Measurements from ENCODE around the gene GDA. TPM values are rescaled to one million over a fixed set of nuclear protein-coding genes. Genes with fewer than 3 reads are reported as not detected.
A peak's percentile ranks its signal among the peaks of the same experiment; 100 is the strongest.

GDA gene
- total and polyA plus RNA-seq, 12 donors = 0.11 to 5.5 (median 0.39) TPM; not detected in 3

- TF ChIP-seq CTCF (IDR thresholded peaks at IDR 0.05) = peak in 6 of 9 donors; percentile 22 to 52 (median 24)
- 71 to 80% methylated on average over 3 of the region's 3 CpGs for WGBS, 2 donors
- peak in 1 of 2 donors; percentile 4 for DNase-seq
- Histone ChIP-seq H3K36me3 (no peaks in the 10 kb centered on the region), H3K4me3 (no peak overlapping the region), H3K27ac (no peak overlapping the region), H3K9me3 (no peaks in the 10 kb centered on the region), H3K27me3 (peaks cover 0 to 4% (median 0%) of the 10 kb centered on the region in 7 donors), H3K4me1 (no peaks in the 10 kb centered on the region)
- ATAC-seq = no peak
- intact Hi-C loops (cut with DNase I) = no loop called here
Observed at GRCh38 chr9:72203205-72203803, 54.1 kb downstream of the GDA start.

DNA sequence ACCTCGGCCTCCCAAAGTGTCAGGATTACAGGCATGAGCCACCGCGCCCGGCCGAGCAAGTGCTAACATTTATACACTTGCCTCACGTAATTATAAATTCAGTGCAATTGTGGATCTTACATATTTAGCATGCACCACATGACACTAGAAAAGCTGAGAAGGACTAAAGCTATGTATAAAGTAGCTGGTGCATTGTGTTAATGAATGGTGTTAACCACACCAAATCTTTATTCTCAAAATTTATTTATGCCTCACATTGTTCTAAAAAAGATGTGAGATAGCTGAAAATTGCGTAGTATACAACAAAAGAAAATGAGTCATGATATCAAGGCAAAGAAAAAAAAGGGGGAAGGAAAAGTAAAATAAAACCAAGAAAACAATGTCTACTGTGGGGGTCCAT is 54.8 kb downstream of the GDA start:
- ATAC-seq (no peak), DNase-seq (no peak)
- no peaks in the 10 kb centered on the region for H3K36me3 ChIP-seq
- H3K9me3 ChIP-seq = no peaks in the 10 kb centered on the region
- intact Hi-C loops (cut with DNase I) = no loop called here
- H3K27ac ChIP-seq = no peak overlapping the region
- H3K4me1 ChIP-seq = no peaks in the 10 kb centered on the region
- 85 to 86% methylated on average over 7 of the region's 7 CpGs for WGBS, 2 donors
- H3K4me3 ChIP-seq = no peak overlapping the region
- TF ChIP-seq CTCF (IDR thresholded peaks at IDR 0.05) = no peak
- peaks cover 0 to 4% (median 0%) of the 10 kb centered on the region in 7 donors for H3K27me3 ChIP-seq

DNA sequence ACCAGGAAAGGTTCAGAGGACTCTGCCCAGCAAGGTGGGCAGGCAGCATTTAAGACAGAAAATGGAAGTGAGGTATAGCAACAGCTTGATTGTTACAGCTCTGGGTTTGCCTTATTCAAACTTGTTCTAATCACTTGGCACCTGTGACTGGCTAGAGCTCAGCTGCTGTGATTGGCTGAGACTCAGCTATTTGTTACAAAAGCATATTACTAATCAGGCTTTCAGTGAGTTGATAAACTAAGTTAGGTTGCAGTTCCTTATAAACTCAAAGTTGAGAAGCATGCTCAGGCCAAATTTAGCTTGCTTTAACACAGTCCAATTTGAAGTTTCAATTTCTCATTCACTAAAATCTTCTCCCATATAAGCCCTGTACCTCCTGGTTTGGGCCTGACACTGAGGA is 56.3 kb downstream of the GDA start:
- no peaks in the 10 kb centered on the region for H3K4me1 ChIP-seq
- H3K36me3 ChIP-seq = no peaks in the 10 kb centered on the region
- DNase-seq (no peak), ATAC-seq (peak in 1 of 8 donors; percentile 53)
- H3K27ac ChIP-seq = no peak overlapping the region
- intact Hi-C loops (cut with DNase I) = no loop called here
- TF ChIP-seq CTCF (IDR thresholded peaks at IDR 0.05) = no peak
- no peak overlapping the region for H3K4me3 ChIP-seq
- no peaks in the 10 kb centered on the region for H3K9me3 ChIP-seq
- H3K27me3 ChIP-seq = peaks cover 0 to 10% (median 0%) of the 10 kb centered on the region in 7 donors

- intact Hi-C loops (cut with DNase I) = no loop called here
- ATAC-seq = no peak
- TF ChIP-seq CTCF (IDR thresholded peaks at IDR 0.05) = no peak
- no peak for DNase-seq
- no peaks in the 10 kb centered on the region for H3K36me3 ChIP-seq
- no peaks in the 10 kb centered on the region for H3K4me1 ChIP-seq
- no peaks in the 10 kb centered on the region for H3K9me3 ChIP-seq
- peaks cover 0 to 16% (median 5%) of the 10 kb centered on the region in 7 donors for H3K27me3 ChIP-seq
- H3K27ac ChIP-seq = no peak overlapping the region
- H3K4me3 ChIP-seq = no peak overlapping the region
Observed at GRCh38 chr9:72207278-72207677, 58.0 kb downstream of the GDA start.
